Epithelial cell of proximal tubule (primary cell): ENCODE measurements around the gene UNKL. TPM values are rescaled to one million over a fixed set of nuclear protein-coding genes. Genes with fewer than 3 reads are reported as not detected.

Experiments
- DNase-seq: peaks from one replicate; pipeline ENCODE4 v3.0.0-alpha.2; 2011; ENCODE audit warnings: low read depth
- H3K4me3 ChIP-seq: 2 replicates; pipeline ENCODE4 v1.5.1; 2011; ENCODE audit warnings: low read depth, mild to moderate bottlenecking, low read length
- total RNA-seq: library from RNA; depleted of rRNA; stranded (reverse); fragments of >200 nt; gene quantifications from 2 replicates; pipeline ENCODE4 v1.2.3, GENCODE V29; 2015
- TF ChIP-seq, protein P1 (sequence below): conservative IDR thresholded peaks from 2 replicates; pipeline ENCODE4 v1.5.1; 2012; ENCODE audit warnings: low read depth, mild to moderate bottlenecking, low read length

The UNKL gene
- total RNA-seq, 1 donor from 2014 or later = 20.1 TPM

DNA sequence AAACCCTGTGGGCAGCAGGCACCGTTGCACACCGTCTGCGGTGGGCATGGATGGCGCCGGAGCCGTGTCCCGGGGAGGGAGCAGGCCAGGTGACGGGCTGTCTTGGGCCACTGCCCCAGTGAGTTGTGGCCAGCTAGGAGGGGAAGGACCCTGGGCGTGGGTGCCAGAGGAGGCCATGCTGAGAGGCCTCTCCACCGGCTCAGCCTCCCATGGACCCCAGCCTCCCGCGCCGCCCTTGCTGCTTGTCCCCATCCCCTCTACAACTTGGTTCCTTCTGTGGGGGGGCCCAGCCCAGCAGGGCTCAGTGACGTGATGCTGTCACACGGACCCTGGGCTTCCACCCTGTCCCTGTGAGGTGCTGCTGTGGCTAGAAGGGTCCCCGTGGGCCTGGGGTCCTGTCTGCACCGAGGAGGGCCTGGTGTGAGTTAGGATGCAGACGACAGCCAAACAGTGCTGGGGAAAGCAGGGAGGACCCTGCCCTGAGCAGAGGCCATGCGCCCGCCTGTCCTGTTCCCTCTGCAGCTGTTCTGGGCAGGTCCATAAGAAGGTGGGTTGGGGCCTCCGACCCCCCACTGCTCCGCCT is 93.8 kb downstream of the UNKL start:
- TF ChIP-seq, protein P1, sequence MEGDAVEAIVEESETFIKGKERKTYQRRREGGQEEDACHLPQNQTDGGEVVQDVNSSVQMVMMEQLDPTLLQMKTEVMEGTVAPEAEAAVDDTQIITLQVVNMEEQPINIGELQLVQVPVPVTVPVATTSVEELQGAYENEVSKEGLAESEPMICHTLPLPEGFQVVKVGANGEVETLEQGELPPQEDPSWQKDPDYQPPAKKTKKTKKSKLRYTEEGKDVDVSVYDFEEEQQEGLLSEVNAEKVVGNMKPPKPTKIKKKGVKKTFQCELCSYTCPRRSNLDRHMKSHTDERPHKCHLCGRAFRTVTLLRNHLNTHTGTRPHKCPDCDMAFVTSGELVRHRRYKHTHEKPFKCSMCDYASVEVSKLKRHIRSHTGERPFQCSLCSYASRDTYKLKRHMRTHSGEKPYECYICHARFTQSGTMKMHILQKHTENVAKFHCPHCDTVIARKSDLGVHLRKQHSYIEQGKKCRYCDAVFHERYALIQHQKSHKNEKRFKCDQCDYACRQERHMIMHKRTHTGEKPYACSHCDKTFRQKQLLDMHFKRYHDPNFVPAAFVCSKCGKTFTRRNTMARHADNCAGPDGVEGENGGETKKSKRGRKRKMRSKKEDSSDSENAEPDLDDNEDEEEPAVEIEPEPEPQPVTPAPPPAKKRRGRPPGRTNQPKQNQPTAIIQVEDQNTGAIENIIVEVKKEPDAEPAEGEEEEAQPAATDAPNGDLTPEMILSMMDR = no peak
- DNase-seq = no peak

DNA sequence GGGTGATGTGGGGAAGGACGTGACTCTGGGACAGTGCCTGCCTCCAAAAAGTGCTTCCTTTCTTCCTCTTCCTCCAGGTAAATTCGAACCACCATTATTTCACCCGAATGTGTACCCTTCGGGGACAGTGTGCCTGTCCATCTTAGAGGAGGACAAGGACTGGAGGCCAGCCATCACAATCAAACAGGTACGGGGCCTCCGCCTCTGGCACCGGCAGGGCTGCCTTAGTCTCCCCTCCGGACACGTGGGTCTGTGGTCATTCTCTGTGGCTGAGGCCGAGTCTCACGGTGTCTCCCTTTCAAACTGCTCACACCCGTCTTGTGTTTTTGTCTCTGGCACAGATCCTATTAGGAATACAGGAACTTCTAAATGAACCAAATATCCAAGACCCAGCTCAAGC is 94.4 kb downstream of the UNKL start:
- no peak for DNase-seq
- no peak overlapping the region for H3K4me3 ChIP-seq
- TF ChIP-seq, protein P1 = no peak

More for the DNA sequence above, 93.8 kb downstream of the UNKL start:
- no peak overlapping the region for H3K4me3 ChIP-seq

DNA sequence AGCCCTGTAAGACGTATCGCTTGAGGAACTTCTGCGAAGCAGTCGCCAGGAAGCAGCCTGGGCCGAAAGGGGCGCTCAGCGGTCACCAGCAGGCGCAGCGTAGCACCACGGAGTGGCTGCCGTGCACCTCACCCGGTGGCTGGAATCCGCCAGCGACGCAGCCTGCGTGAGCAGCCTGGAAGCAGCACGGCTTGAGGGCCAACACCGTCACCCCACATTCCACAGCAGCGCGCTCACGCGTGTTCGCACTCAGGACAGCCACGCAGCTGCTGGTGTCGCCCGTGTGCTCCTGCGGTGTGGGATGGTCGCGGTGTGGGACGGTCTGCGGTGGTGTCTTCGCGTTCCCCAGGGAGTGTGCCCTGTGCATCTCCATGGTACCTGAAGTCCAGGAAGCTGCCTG is 95.5 kb downstream of the UNKL start:
- H3K4me3 ChIP-seq = no peak overlapping the region
- TF ChIP-seq, protein P1 = no peak
- no peak for DNase-seq

DNA sequence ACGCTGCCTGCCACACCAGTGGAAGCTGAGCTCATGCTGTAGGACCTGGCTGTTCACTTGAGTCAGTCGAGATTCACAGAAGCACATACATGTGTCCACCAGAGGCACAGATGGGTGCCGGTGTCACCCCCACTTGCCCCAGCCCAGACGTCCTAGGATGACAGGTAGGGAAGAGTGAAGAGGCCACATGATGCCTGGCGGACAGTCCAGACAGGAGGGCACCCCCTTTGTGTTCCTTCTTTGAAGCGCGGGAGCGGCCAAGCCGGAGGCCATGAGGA is 96.3 kb downstream of the UNKL start:
- TF ChIP-seq, protein P1 = no peak
- no peak for DNase-seq
- H3K4me3 ChIP-seq = no peak overlapping the region

DNA sequence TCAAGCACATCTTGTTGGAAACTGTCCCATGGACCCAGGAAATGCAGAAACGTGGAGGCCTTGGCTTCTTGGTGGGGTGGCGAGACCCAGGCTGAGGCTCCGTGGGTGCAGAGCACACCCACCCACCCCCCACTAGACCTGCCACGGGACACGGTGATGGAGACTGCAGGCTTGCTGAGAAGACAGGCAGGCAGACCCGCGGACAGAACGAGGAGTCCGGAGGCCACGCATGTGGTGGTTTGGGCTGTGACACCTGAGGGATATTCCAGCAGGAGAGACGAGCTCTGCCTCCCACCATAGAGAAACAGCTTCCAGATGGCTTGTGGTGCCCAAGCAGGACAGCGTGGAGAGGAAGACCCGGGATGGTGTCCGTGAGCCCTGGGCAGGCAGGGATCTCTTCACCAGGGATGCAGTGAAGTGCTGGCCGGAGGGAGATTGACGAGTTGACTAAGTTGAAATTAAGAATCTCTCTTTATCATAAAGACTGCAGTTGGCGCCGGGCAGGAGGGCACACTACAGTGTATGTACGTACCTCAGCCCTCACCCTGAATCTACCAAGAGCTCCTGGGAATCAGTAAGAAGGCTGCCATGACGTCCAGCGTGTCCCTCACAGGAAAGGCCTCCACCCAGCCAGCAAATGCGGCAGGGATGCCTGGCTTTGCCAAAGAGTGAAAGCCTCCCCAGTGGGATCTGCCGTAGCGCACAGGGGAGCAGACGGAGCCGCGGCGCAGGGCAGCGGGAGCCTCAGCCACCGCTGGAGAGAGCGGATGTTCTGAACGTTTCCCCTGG is 96.8 kb downstream of the UNKL start:
- TF ChIP-seq, protein P1 = no peak
- H3K4me3 ChIP-seq = no peak overlapping the region
- DNase-seq = no peak

DNA sequence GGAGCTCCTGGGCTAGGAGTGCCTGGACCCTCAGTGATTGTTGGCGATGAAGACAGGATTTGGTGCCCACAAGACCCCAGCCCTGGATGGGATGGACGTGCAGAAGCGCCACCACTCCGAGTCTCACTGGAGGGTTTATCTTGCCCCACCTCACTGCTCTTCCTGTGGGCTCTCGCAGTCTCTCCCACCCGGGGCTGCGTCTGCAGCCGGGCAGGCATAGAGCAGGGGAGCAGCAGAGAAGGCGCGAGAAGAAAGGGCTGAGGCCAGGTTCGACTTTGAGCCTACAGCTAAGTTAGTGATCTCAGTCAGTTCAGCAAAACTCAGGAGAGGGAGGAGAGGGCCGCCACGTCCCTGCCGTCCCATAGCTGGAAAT is 98.5 kb downstream of the UNKL start:
- no peak for DNase-seq
- no peak overlapping the region for H3K4me3 ChIP-seq
- TF ChIP-seq, protein P1 = no peak
